22Rv1 (cell line): ENCODE results near the gene CRYBB1.

ENCODE experiments used
- ZFX ChIP-seq: fragments of 450-650 bp; IDR thresholded peaks from 2 replicates; pipeline ENCODE4 v1.6.1; 2017; ENCODE audit warnings: antibody characterized with exemption, borderline replicate concordance
- TF ChIP-seq, protein P1 (sequence below): fragments of 450-650 bp; IDR thresholded peaks from 2 replicates; pipeline ENCODE4 v1.5.1; 2017; ENCODE audit warnings: mild to moderate bottlenecking

DNA sequence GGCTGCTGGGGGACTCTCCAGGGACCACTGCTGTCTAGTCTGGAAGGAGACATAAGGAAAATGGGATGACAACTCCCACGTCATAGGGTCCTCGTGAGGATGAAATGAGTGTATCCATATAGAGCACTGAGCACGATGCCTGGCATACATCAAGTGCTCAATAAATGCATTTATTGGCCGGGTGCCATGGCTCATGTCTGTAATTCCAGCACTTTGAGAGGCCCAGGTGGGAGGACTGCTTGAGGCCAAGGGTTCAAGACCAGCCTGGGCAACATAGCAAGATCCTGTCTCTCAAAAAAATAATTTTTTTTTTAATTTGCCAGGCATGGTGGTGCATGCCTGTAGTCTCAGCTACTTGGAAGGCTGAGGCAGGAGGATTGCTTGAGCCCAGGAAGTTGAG lies 15.7 kb downstream of the CRYBB1 start:
- TF ChIP-seq, protein P1, sequence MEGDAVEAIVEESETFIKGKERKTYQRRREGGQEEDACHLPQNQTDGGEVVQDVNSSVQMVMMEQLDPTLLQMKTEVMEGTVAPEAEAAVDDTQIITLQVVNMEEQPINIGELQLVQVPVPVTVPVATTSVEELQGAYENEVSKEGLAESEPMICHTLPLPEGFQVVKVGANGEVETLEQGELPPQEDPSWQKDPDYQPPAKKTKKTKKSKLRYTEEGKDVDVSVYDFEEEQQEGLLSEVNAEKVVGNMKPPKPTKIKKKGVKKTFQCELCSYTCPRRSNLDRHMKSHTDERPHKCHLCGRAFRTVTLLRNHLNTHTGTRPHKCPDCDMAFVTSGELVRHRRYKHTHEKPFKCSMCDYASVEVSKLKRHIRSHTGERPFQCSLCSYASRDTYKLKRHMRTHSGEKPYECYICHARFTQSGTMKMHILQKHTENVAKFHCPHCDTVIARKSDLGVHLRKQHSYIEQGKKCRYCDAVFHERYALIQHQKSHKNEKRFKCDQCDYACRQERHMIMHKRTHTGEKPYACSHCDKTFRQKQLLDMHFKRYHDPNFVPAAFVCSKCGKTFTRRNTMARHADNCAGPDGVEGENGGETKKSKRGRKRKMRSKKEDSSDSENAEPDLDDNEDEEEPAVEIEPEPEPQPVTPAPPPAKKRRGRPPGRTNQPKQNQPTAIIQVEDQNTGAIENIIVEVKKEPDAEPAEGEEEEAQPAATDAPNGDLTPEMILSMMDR = no peak
- TF ChIP-seq ZFX = no peak
